HepG2 (cell line): ENCODE measurements around the gene LRRC8E. TPM values are rescaled to one million over a fixed set of nuclear protein-coding genes. Genes with fewer than 3 reads are reported as not detected.

Source experiments
- BCL6 ChIP-seq: IDR thresholded peaks from 2 replicates; pipeline ENCODE4 v1.6.1; 2016; ENCODE audit warnings: missing genetic modification reagents, missing compliant biosample characterization
- CREBL2 ChIP-seq: sonication (generic); formaldehyde crosslinking; IDR thresholded peaks from 2 replicates; pipeline ENCODE4 v1.8.1; 2023; ENCODE audit warnings: missing genetic modification reagents, mild to moderate bottlenecking, borderline replicate concordance
- CREM ChIP-seq, 2 experiments: sonication (generic) in 1 of 2; formaldehyde crosslinking in 1 of 2; IDR thresholded peaks; 2 replicates each; pipeline versions ENCODE4 v1.4.0 to v1.6.1; 2016 to 2020; ENCODE audit warnings: antibody characterized with exemption in 1 of 2, mild to moderate bottlenecking in 1 of 2, missing genetic modification reagents in 1 of 2
- PHB2 ChIP-seq: fragments of 450-650 bp; IDR thresholded peaks from 2 replicates; pipeline ENCODE4 v1.6.1; 2018; ENCODE audit not compliant: partially characterized antibody
- PHF21A ChIP-seq: sonication (generic); formaldehyde crosslinking; IDR thresholded peaks from 2 replicates; pipeline ENCODE4 v1.5.0; 2020; ENCODE audit warnings: mild to moderate bottlenecking, missing genetic modification reagents
- RARG ChIP-seq: sonication (generic); formaldehyde crosslinking; IDR thresholded peaks from 2 replicates; pipeline ENCODE4 v1.4.0; 2020; ENCODE audit warnings: low read depth, mild to moderate bottlenecking, missing genetic modification reagents
- SOX5 ChIP-seq: IDR thresholded peaks from 2 replicates; pipeline ENCODE4 v1.6.1; 2016; ENCODE audit warnings: borderline replicate concordance
- TAF15 ChIP-seq: fragments of 200-400 bp; formaldehyde crosslinking; IDR thresholded peaks from one replicate; pipeline ENCODE4 v1.6.1; 2018; ENCODE audit warnings: mild to moderate bottlenecking, low read depth, low read length; ENCODE audit not compliant: poor library complexity, severe bottlenecking
- TEAD3 ChIP-seq: optimal IDR thresholded peaks from 2 replicates; pipeline ENCODE3; 2016; ENCODE audit warnings: borderline replicate concordance
- TSC22D2 ChIP-seq: sonication (generic); formaldehyde crosslinking; IDR thresholded peaks from 2 replicates; pipeline ENCODE4 v1.5.1; 2020; ENCODE audit warnings: missing genetic modification reagents, mild to moderate bottlenecking, borderline replicate concordance
- ZC3H13 ChIP-seq: sonication (generic); formaldehyde crosslinking; IDR thresholded peaks from 2 replicates; pipeline ENCODE4 v1.8.1; 2023; ENCODE audit warnings: mild to moderate bottlenecking, missing genetic modification reagents, moderate library complexity
- ZFP36 ChIP-seq: fragments of 150-350 bp; IDR thresholded peaks from 2 replicates; pipeline ENCODE4 v1.6.1; 2018; ENCODE audit warnings: borderline replicate concordance, low read length, low read depth; ENCODE audit not compliant: partially characterized antibody
- ZNF142 ChIP-seq: sonication (generic); formaldehyde crosslinking; IDR thresholded peaks from 2 replicates; pipeline ENCODE4 v1.4.0; 2020; ENCODE audit warnings: missing genetic modification reagents
- ZNF20 ChIP-seq: sonication (generic); formaldehyde crosslinking; IDR thresholded peaks from 2 replicates; pipeline ENCODE4 v1.4.0; 2020; ENCODE audit warnings: mild to moderate bottlenecking, moderate library complexity, missing genetic modification reagents
- ZNF343 ChIP-seq: sonication (generic); formaldehyde crosslinking; IDR thresholded peaks from 2 replicates; pipeline ENCODE4 v1.4.0; 2020; ENCODE audit warnings: mild to moderate bottlenecking, missing genetic modification reagents
- ZNF572 ChIP-seq: sonication (generic); formaldehyde crosslinking; IDR thresholded peaks from 2 replicates; pipeline ENCODE4 v1.5.1; 2020; ENCODE audit warnings: mild to moderate bottlenecking, missing genetic modification reagents
- ZNF614 ChIP-seq: IDR thresholded peaks from 2 replicates; pipeline ENCODE4 v1.6.1; 2018; ENCODE audit warnings: missing biosample characterization, missing genetic modification reagents, inconsistent platforms, borderline replicate concordance
- ZNF672 ChIP-seq: sonication (generic); formaldehyde crosslinking; IDR thresholded peaks from 2 replicates; pipeline ENCODE4 v1.8.1; 2022; ENCODE audit warnings: missing genetic modification reagents
- polyA plus RNA-seq, 8 experiments: library from polyadenylated mRNA; depleted of rRNA in 3 of 8; stranded (reverse) in 7 of 8; unstranded in 1 of 8; fragments of >200 nt; fragmentation: Illumina TruSeq in 4 of 8; extraction: Trizol in 4 of 8; gene quantifications; 2 replicates each; pipeline versions ENCODE4 v1.2.1 to v1.2.3, GENCODE V29; 2011 to 2016; ENCODE audit warnings: low read depth in 4 of 8, missing spikeins in 1 of 8, mixed read lengths in 1 of 8; ENCODE audit not compliant: insufficient read depth in 1 of 8
- total RNA-seq, 5 experiments: library from RNA; depleted of rRNA; stranded (reverse); fragments of >200 nt; fragmentation: Illumina TruSeq; extraction: Trizol; gene quantifications; 2 replicates each; pipeline ENCODE4 v1.2.3, GENCODE V29; 2016; ENCODE audit warnings: low read depth in 1 of 5
- TF ChIP-seq, protein P1 (sequence below): sonication (generic); formaldehyde crosslinking; IDR thresholded peaks from 2 replicates; pipeline ENCODE4 v1.4.0; 2020; ENCODE audit warnings: missing genetic modification reagents; ENCODE audit errors: not compliant biosample characterization
- TF ChIP-seq, protein P2 (sequence below): sonication (generic); formaldehyde crosslinking; IDR thresholded peaks from 2 replicates; pipeline ENCODE4 v1.5.0; 2020; ENCODE audit warnings: mild to moderate bottlenecking, missing genetic modification reagents

The LRRC8E gene
- total and polyA plus RNA-seq, 2 of the 13 experiments (the other 11 are each of a cell fraction or from before 2014, with no cell fraction given): 8.0 to 10.3 TPM

DNA sequence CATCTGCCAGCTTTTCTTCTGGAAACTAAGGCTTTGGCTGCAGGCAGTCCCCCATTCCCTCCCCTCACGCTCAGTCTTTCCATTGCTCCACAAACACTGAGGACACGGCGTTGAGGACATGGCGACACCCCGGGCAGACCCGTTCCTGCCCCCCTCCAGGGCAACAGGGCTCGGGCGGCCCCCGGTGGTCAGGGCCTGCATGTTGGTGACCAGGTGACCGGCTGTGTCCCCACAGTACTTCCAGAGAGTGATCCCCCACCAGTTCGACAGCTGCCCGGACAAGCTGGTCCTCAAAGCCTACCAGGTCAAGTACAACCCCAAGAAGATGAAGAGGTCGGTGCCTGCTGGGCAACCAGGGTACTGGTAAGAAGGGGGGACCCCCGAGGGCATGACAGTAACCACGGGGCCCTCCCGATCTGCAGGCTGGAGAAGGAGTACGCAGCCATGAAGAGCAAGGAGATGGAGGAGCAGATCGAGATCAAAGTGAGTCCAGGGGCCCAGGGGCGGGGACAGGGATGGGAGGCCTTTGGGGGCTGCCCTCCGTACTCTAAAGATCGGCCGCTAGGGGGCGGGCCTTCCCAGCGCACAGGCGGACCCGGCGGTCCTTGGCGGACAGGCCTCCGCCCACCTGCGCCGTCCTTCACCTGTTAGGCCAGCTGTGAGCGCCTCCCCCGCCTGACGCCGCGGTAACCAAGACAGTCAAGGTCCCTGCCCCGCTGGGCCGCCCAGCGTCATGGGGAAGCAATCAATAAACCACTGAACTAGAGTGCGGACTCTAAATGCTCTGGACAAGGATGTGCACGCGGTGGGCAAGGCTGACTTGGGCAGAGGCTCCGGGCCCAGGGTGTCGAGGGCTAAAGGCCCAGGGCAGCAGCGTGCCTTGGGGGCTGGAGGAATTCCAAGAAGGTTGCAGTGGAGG, 35.2 kb upstream of the LRRC8E start (continued):
- peak; percentile 86; the same call in 1 of the 2 replicates for TF ChIP-seq ZNF142
- peak; percentile 20; the same call in 1 of the 2 replicates for TF ChIP-seq CREM (IDR thresholded peaks at IDR 0.05)
- peak; percentile 27; the same call in 1 of the 2 replicates for TF ChIP-seq CREM (CRISPR knock-in tag; IDR thresholded peaks at IDR 0.05)
- TF ChIP-seq TSC22D2: peak; percentile 92; the same call in 1 of the 2 replicates
- peak; percentile 84; the same call in 1 of the 2 replicates for TF ChIP-seq ZNF343 (CRISPR knock-in tag)
- TF ChIP-seq CREBL2 (CRISPR knock-in tag): no peak
- TF ChIP-seq ZNF20 (CRISPR knock-in tag): no peak
- 0 out of 2 replicates have a peak, but pooled peaks have one; percentile 70 for TF ChIP-seq ZC3H13
- TF ChIP-seq ZNF614 (CRISPR knock-in tag): peak; percentile 94; the same call in 1 of the 2 replicates
- peak; percentile 76 for TF ChIP-seq SOX5 (CRISPR knock-in tag)
- peak; percentile 90 for TF ChIP-seq PHF21A (CRISPR knock-in tag)
- TF ChIP-seq, protein P1, sequence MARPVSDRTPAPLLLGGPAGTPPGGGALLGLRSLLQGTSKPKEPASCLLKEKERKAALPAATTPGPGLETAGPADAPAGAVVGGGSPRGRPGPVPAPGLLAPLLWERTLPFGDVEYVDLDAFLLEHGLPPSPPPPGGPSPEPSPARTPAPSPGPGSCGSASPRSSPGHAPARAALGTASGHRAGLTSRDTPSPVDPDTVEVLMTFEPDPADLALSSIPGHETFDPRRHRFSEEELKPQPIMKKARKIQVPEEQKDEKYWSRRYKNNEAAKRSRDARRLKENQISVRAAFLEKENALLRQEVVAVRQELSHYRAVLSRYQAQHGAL (CRISPR knock-in tag): no peak
- TF ChIP-seq, protein P2, sequence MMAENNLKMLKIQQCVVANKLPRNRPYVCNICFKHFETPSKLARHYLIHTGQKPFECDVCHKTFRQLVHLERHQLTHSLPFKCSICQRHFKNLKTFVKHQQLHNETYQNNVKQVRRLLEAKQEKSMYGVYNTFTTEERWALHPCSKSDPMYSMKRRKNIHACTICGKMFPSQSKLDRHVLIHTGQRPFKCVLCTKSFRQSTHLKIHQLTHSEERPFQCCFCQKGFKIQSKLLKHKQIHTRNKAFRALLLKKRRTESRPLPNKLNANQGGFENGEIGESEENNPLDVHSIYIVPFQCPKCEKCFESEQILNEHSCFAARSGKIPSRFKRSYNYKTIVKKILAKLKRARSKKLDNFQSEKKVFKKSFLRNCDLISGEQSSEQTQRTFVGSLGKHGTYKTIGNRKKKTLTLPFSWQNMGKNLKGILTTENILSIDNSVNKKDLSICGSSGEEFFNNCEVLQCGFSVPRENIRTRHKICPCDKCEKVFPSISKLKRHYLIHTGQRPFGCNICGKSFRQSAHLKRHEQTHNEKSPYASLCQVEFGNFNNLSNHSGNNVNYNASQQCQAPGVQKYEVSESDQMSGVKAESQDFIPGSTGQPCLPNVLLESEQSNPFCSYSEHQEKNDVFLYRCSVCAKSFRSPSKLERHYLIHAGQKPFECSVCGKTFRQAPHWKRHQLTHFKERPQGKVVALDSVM (CRISPR knock-in tag): peak; percentile 82
- no peak for TF ChIP-seq PHB2
- peak; percentile 85 for TF ChIP-seq TEAD3
- no peak for TF ChIP-seq ZNF672
- TF ChIP-seq RARG (CRISPR knock-in tag): no peak
- TF ChIP-seq BCL6 (CRISPR knock-in tag): peak; percentile 81
- TF ChIP-seq TAF15: no peak
- peak; percentile 52; the same call in 1 of the 2 replicates for TF ChIP-seq ZNF572 (CRISPR knock-in tag)
- no peak for TF ChIP-seq ZFP36
